GM18868 (cell line): ENCODE data around the gene PCOLCE2.

ENCODE experiments used
- ATAC-seq: cut with Tn5 transposase; IDR thresholded peaks from one replicate; pipeline ENCODE4 v1.9.1; 2021; ENCODE audit warnings: mild to moderate bottlenecking, moderate library complexity; ENCODE audit not compliant: unreplicated experiment

PCOLCE2 gene

GRCh38 chr3:142818651-142819050, 70.2 kb downstream of the PCOLCE2 start:
- no peak for ATAC-seq

GRCh38 chr3:142817897-142818296, 71.0 kb downstream of the PCOLCE2 start:
- ATAC-seq = no peak

- no peak for ATAC-seq
These were observed 71.5 kb downstream of the PCOLCE2 start for GRCh38 chr3:142817356-142817755.

DNA sequence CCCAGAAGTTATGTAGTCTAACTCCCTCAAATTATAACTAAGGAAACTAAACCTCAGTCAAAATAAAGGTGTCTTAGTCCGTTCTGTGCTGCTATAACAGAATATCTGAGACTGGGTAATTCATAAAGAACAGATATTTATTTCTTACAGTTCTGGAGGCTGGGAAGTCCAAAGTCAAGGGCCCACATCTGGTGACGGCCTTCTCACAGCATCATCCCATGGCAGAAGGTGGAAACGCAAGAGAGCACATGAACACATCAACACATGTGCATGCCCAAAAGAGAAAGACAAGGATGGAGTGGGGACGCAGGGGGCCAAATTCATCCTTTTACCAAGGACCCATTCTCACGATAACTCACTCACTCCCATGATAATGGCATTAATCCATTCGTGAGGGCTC, 73.1 kb downstream of the PCOLCE2 start:
- ATAC-seq = no peak

DNA sequence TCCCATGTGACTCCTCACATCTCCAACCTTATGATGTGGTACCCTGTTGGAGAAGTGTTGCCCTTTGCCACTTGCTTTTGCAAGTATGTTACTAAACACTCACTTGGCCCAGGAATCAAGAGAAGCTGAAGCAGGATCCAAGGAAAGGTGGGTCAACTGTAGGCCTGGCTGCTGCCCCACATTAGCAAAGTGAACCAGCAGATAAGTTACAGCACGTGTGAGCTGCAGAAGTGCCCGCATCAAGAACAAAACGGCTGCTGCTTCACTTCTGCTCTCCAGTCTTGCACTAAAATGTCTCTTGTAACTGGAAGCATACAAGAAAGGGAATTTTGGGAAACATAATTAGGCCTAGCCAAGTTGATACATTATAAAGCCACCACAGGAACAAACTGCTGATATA, 79.6 kb downstream of the PCOLCE2 start:
- ATAC-seq = no peak

GRCh38 chr3:142808103-142808917, 80.6 kb downstream of the PCOLCE2 start:
- no peak for ATAC-seq

DNA sequence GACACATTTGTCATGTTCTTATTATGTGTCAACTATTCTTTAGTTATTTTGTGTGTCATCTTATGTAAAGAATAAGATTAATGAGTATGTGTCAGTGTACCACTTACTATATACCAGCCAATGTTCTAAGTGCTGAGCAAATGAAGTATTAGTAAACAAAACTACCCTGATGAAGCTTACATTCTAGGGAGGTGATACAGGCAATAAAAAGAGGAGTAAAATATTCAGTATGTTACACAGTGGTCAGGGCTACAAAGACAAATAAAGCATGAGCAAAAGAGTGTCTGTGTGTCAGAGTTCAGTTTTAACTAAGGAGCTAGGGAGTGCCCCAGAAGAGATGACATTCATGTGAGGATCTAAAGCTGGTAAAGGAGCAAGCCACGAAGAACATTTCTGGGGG, 86.0 kb downstream of the PCOLCE2 start:
- no peak for ATAC-seq

- no peak for ATAC-seq
These were observed 87.1 kb downstream of the PCOLCE2 start for GRCh38 chr3:142801746-142802145.

DNA sequence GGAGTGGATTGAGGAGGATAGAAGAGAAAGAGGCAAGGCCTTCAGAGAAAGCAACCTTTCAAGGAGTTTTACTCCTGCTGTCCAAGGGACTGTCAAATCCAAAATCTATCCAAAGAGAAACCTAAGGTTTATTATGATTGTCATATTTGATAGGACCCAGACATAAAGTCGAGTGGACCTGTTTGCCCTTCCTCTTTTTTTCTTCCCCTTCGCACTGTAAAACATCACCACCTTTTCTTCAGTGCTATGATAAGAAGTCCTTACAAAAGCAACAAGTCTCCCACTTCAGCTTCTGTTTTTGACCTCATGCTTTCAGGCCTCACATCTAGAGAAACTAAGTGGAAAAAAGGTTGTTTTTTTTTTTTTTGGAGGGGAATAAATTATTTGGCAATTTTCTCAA, 92.1 kb downstream of the PCOLCE2 start:
- no peak for ATAC-seq

- no peak for ATAC-seq
These were observed 93.6 kb downstream of the PCOLCE2 start for GRCh38 chr3:142795332-142795731.

DNA sequence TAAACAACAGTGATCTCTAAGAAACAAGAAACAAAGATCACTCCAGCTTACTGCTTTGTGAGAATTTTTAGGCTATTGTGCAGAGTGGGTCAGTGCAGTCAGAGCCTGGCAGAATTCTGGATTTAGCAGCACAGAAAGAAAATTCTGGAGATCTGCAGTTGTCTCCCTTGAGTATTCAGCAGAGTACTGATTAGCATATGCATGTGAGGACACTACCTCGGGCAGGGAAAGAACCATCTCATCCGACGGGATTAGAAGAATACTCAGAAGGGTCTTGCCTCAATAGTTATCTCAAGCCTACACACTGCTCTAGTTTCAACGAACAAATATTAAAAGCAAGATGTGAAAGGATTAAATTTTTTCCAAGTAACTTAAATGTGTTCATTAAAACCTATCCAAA, 94.4 kb downstream of the PCOLCE2 start:
- no peak for ATAC-seq

DNA sequence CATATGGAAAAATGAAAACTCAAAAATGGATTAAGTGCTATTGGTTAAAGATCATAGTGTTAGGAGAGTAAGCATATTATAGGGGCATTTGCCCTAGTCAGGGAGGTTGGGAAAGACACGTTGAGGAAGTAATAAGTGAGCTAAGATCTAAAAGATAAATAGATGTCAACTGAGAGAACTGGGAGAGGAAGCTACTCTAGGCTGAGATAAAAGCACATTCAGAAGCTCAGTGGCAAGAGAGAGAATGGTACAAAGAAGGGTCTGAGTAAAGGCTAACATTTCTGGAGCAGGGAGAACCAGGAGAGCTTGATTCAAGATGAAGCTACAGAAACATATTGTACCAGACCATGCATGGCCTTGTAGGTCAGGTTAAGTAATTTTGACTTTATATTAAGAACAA, 101.2 kb downstream of the PCOLCE2 start:
- no peak for ATAC-seq

DNA sequence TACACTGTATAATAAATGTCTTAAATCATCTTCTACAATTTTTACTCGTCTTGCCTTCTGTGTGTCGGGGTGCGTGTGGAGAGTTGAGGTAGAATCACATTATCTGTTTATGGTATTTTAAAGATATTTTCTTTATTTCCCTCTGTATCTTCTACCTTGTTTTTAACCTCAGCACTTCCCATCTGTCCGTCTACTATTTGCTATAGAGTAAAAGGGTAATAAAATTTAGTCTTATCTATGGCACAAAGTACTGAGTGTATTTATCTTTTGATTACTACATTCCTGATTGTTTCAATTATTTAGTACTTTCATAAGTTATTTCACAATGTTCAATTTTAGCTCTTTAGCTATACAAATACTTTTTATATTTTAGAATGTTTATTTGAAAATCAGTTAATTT, 102.9 kb downstream of the PCOLCE2 start:
- ATAC-seq = no peak

DNA sequence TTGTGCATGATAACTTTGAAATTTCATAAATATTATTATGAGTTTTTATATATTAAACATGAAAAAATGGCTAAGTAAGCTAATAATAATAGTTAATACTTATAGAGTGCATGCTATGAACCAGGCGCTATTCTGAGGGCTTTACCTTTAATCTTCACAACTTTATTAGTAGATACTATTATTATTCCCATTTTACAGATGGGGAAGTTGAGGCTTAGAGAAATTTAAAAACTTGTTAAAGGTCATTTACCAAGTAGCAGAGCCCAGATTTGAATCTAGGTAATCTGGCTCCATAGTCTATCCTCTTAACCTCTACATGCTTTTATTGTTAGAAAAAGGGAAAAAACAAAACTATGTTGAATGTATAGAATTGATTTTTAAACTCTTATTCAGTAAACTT, 104.7 kb downstream of the PCOLCE2 start:
- no peak for ATAC-seq

- no peak for ATAC-seq
These were observed 106.3 kb downstream of the PCOLCE2 start for GRCh38 chr3:142782616-142783015.

GRCh38 chr3:142779591-142779990, 109.3 kb downstream of the PCOLCE2 start:
- ATAC-seq = no peak

- no peak for ATAC-seq
These were observed 110.3 kb downstream of the PCOLCE2 start for GRCh38 chr3:142778541-142778940.

DNA sequence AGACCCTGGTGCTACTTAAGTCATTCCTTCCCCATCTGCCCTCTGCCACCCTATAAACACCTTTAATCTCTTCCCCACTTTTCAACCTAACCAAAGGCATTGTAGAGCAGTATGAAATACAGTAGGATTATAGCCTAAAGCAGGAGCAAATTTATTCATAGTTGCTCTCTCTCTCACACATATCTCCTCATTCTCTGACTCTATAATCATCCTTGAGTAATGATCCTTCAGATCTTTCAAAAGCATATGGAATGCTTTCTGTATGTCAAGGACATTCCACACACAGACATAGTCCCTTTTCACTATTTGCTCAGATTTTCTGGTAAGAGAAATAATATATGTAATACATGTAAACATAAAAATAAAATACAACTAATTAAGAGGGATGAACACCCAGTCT, 111.0 kb downstream of the PCOLCE2 start:
- ATAC-seq = no peak

DNA sequence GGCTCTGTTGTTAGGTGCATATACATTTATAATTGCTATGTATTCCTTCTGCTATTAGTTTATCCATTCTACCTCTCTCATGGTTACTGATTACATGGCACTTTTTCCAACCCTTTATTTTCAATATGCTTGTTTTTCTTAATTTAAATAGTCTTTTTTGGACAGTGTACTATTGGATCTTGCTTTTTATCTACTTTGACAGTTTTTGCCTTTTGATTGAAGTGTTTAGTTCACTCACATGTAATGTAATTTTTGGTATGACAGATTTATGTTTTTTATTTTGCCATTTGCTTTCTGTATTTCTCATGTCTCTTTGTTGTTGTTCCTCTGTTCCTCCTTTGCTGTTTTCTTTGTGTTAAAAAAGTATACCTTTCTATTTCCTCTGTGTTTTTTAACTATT, 120.5 kb downstream of the PCOLCE2 start:
- no peak for ATAC-seq
